ENCODE results near the gene CD163.
"Not testable (repeated sequence)": the region's sequence is repeated elsewhere in the genome, so short reads cannot be mapped to it uniquely, and the experiment has no call there.

Gene CD163

GRCh38 chr12:7448099-7448498 lies 55.5 kb downstream of the CD163 start:
- DNase-seq, result no peak

DNA sequence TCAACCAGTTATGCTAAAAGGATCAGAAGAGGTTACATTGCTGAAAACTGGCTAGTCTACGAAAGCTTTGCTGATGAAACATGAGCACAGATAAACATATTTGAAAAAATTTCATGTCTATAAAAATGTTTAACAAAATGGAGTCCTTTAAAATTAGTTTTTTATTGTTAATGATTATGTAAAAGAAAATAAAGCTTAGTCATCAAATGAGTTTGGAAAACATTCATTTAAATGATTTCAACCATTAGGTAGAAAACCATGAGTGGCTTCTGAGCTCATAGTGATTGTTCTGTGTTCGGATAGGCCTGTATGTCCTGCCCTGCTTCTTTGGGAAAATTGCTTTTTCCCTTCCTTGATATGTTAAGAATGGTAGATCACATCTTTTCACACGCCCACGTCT lies 59.0 kb downstream of the CD163 start:
- DNase-seq, result no peak

DNA sequence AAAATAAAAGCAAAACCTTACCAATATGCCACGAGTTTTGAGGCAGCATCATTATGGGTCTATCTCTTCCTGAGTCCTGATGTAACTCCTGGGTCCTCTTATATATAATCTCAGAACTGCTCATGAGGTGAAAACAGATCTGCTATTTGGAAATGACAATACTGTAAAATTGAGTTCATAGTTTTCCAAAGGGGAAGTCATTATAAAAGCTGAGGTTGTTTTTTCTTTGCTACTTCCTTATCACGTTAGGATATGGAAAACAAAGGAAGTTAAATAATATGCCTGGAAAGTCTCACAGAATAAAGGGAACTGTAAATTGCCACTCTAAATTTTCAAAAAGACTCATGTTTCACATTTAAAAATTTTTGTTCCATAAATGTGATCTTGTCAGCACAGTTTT lies 59.5 kb downstream of the CD163 start, which contains the start of gene CD163L1:
TSS of gene CD163L1 (minus strand) at position 78 of the 400 bp plus-strand sequence. CDS start at position 52, 26 bp downstream.
- no peak for DNase-seq

DNA sequence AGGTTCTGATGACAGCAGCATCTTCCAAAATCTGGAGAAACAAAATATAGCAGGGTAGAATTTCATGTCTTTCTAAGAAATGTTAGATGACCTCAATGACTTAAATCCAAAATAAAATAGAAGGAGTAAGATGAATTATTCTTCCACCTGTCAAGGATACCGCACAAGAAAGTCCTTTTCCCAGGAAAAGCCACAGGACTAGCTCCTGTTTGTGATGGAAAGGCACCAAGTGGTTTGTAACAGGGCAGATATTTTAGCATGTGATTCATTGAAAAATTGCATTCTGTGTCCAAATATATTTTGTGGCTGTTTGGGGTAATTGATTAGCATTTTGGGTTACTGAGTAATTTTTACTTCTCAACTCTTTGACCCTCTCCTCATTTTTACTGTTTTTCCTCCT lies 62.4 kb downstream of the CD163 start:
- no peak for DNase-seq

DNA sequence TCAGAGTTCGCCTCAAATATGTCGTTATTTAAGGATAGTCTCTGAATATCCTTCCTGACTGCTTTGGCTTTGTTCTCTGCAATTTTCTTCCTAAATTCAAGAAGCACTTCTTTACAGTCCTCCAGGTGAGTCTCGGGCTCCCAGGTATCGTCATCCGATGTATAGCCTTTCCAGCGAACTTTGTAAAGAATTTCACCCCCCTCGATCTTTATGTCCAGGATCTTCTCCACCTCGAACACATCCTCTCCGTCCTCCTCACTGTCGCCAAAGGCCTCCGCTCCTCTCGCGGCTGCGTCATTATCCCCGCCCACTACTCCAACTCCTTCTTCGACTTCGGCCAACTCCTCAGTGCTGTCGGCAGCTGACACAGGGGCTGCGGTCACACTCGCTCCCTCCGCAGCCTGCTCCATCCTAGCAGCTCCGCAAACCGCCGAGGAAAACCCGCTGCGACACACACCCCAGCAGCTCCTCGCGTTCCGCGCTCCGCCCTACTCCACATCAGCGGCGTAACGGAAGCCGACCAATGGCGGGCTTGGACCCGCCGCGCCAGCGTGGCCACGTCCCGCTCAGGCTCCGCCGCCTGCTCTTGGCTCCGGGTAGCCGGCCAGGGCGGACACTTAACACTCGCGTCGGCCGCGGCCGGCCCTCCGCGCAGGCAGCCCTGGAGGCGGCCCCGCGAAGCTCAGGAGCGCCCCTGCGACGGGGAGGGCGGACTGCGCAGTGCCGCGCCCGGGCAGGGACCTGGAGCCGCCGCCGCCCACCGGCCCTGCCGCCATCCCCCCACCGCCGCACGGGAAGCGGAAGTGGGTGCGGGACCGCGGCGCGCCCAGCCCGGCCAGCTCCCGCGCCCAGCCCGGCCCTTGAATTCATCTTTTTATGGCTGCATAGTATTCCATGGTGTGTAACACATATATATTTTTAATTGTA lies 63.7 kb downstream of the CD163 start:
- peak; percentile 3 to 17 for DNase-seq

DNA sequence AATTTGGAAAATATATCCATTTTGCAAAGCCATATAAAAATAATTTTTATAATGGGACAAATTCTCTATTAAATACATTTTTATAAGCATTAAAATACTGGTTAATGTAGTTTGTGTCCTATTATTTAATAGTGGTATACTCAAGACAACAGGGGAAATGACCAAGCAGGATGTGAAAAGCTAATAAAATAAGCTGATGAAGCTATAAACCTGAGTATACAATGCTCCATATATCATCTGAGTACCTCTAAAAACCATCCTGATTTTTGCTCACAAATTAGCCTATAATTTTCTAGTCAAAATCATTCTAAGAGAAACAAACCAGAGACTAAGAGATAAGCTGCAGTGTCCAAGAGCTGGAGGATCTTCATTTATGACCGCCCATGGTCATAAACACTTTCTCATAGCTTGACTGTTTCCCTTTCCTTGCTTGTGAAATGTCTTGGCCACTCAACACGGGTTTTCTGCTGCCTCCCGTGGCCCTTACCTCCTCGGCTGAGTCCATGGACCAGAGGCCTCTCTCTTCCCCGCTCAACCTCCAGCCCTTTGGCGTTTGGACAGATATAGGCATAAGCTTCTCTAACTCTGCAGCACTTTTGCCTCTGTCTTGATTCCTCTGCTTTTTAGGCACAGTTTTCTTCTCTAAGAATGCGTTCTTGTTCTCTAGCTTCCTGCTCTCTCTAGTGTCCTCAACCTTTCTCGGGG lies 65.1 kb downstream of the CD163 start:
- not testable (repeated sequence) for DNase-seq

GRCh38 chr12:7437494-7437893 lies 66.1 kb downstream of the CD163 start:
- not testable (repeated sequence) for DNase-seq

GRCh38 chr12:7434670-7435069 lies 68.9 kb downstream of the CD163 start:
- no peak for DNase-seq

DNA sequence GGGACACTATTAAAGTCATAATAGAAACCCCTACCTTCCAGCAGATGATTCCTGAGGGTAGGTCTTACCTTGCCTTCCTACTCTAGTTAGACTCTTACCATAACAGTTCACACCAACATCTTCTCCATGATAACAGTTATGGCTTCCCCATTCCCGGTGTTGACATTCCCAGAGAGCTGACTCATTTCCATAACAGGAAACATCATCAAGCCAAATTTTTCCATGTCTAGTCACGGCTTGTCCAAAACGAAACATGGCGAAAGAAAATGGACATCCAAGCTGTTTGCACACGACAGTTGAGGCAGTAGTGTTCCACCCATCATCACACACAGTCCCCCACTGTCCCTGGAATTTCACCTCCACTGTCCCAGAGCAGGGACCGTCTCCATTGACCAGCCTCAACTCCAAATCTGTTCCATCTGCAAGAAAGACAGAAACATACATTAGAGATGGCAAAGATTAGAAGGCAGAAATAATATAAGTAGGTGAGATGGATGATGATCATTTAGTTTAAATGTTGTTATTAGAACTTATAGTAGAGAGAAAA lies 70.2 kb downstream of the CD163 start:
- no peak for DNase-seq

GRCh38 chr12:7431993-7432685 lies 71.4 kb downstream of the CD163 start:
- no peak for DNase-seq

Measured in activated CD4-positive, alpha-beta T cell treated with anti-CD3 and anti-CD28 coated beads for 4 hours (primary cell).